Measurements from ENCODE around the gene RBBP6.
"Not testable (repeated sequence)": the region's sequence is repeated elsewhere in the genome, so short reads cannot be mapped to it uniquely, and the experiment has no call there.

Gene RBBP6, protein sequence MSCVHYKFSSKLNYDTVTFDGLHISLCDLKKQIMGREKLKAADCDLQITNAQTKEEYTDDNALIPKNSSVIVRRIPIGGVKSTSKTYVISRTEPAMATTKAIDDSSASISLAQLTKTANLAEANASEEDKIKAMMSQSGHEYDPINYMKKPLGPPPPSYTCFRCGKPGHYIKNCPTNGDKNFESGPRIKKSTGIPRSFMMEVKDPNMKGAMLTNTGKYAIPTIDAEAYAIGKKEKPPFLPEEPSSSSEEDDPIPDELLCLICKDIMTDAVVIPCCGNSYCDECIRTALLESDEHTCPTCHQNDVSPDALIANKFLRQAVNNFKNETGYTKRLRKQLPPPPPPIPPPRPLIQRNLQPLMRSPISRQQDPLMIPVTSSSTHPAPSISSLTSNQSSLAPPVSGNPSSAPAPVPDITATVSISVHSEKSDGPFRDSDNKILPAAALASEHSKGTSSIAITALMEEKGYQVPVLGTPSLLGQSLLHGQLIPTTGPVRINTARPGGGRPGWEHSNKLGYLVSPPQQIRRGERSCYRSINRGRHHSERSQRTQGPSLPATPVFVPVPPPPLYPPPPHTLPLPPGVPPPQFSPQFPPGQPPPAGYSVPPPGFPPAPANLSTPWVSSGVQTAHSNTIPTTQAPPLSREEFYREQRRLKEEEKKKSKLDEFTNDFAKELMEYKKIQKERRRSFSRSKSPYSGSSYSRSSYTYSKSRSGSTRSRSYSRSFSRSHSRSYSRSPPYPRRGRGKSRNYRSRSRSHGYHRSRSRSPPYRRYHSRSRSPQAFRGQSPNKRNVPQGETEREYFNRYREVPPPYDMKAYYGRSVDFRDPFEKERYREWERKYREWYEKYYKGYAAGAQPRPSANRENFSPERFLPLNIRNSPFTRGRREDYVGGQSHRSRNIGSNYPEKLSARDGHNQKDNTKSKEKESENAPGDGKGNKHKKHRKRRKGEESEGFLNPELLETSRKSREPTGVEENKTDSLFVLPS (N-terminal part only)

DNA sequence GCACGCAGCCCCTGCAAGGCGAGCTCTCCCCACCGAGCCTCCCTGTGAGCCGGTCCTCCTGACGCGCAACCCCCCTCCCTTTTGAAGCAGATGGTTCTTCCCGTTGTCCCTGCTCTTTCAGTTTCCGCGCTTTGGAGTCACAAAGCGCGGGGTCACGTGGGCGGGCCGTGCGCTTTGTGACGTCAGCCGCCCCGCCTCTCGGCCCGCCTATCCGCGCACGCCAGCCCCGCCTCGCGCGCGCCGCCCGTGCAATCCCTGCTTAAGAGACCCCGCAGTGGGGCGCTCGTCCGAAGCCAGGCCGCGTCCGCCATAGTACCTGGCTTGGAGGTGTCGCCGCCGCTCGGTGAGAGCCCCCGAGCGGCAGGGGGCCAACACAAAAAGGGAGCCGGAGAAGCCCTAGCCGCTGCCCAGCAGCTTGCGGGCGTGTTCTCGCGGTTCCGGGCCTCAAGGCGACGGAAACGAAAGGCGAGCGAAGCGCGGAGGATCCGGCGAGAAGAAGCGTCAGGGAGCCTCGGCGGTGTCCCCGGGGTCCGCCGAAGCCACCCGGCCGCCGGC is at the start of gene RBBP6:
Gene RBBP6 (plus strand): TSS at position 272 of the 555 bp plus-strand sequence. CDS start 1,061 bp downstream, outside the sequence.
- peak; percentile 97 for DNase-seq (ENCODE audit: low spot score)

- no peak for DNase-seq (ENCODE audit: low spot score)
These were observed 48.5 kb upstream of the RBBP6 start for GRCh38 chr16:24490866-24491265.

- no peak for DNase-seq (ENCODE audit: low spot score)
These were observed 47.6 kb upstream of the RBBP6 start for GRCh38 chr16:24491731-24492130.

DNA sequence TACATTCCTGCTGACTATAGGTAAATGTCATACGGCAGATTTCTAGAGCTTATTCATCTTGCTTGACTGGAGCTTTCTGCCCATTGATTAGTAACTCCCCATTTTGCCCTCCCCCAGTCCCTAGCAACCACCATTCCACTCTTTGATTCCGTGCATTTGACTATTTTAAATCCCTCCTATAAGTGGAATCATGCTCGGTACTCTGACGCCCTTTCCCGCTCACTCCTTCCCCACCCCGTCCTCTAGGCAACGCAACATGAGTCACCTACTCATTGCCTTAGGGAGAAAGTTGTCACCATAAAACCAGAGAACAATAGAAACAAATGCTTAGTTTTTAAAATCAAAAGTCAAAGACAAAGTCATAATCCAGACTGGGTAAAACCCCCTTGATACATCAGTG is 45.5 kb upstream of the RBBP6 start:
- peak; percentile 43 for DNase-seq (ENCODE audit: low spot score)

DNA sequence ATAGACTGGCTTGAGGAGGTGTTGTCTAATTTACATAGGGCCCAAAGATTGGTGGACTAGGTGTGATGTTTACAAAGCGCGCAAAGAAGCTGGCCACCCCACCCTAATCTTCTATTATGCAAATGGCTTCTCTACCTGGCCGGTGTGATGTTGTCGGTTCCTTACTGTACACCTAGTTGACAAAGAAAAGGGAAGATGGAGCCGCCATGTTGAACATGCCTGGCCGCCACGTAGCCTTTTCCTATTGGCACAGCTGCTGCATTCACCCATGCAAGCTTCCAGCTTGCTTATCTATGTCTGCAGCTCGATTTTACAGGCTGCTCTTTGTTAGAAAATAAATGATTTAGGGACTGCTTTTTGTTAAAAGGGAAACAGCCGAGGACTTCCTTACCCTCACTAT is 44.2 kb upstream of the RBBP6 start:
- DNase-seq (ENCODE audit: low spot score), result not testable (repeated sequence)

- no peak for DNase-seq (ENCODE audit: low spot score)
These were observed 41.9 kb upstream of the RBBP6 start for GRCh38 chr16:24497440-24497839.

- DNase-seq (ENCODE audit: low spot score), result peak; percentile 62
These were observed 40.1 kb upstream of the RBBP6 start for GRCh38 chr16:24499193-24499814.

DNA sequence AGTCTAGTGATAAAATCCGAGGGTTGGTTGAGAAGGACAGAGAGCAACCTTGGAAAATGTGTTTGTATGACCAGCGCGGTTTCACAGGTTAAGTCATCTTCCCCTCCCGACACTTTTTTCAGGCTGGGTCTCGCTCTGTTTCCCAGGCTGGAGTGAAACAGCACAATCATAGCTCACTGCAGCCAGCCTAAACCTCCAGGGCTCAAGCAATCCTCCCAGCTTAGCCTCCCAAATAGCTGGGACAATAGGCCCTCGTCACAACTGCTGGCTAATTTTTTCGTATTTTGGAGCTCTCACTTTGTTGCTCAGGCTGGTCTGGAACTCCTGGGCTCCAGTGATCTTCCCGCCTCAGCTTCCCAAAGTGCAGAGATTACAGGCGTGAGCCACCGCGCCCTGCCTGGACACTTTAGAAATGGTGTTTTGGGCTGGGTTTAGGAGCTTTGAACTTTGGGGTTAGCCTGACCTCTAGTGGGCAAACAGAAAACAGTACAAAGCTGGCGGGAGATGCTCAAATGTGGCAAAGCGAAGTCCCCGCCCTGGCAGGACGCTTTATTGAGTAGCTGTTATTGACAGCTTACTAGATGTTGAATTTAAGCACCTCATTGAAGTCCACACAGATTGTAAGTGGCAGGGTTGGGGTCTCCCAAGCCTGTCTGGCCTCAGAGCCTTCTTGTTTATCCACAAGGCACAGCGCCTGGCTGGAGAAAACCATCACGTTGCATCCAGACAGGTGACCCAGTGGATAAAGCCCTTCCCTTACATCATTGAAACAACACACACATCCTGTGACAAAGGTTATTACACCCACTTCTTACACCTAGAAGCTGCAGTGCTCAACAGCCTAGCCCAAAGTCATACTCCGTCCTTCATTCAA is 34.7 kb upstream of the RBBP6 start:
- peak; percentile 52 for DNase-seq (ENCODE audit: low spot score)

DNA sequence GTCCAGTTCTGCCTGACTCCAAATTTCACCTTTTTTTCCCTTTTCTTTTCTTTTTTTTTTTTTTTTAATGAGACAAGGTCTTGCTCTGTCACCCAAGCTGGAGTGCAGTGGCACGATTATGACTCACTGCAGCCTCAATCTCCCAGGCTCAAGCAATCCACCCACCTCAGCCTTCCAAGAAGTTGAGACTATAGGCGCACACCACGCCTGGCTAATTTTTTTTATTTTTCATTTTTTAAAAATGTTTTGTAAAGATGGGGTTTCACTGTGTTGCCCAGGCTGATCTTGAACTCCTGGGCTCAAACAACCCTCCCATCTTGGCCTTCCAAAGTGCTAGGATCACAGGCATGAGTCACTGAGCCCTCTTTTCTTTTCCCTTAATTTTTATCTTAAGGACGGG is 33.4 kb upstream of the RBBP6 start:
- no peak for DNase-seq (ENCODE audit: low spot score)

- no peak for DNase-seq (ENCODE audit: low spot score)
These were observed 31.3 kb upstream of the RBBP6 start for GRCh38 chr16:24507959-24508480.

GRCh38 chr16:24508614-24509013 is 30.8 kb upstream of the RBBP6 start:
- no peak for DNase-seq (ENCODE audit: low spot score)

GRCh38 chr16:24509536-24509935 is 29.8 kb upstream of the RBBP6 start:
- no peak for DNase-seq (ENCODE audit: low spot score)

GRCh38 chr16:24511174-24511573 is 28.2 kb upstream of the RBBP6 start:
- DNase-seq (ENCODE audit: low spot score), result no peak

GRCh38 chr16:24511792-24512191 is 27.6 kb upstream of the RBBP6 start:
- no peak for DNase-seq (ENCODE audit: low spot score)

DNA sequence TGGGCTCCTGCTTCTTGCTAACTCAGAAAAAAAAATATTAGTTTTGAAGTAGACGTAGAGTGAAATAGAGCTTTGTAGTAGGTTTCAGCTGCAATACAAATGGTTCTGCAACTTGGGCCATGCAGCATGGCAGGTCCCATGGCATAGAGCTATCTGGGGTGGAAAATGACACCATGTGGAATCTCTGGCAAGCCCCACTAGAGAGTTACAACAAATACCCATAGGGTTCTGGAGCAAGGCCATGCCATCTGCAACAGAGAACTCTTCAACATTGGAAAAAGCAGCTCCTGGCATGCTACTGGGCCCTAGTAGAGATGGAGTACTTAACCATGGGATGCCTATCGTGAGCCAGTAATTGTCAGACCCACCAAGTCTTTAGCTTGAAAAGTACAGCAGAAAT is 25.3 kb upstream of the RBBP6 start:
- no peak for DNase-seq (ENCODE audit: low spot score)

- no peak for DNase-seq (ENCODE audit: low spot score)
These were observed 24.2 kb upstream of the RBBP6 start for GRCh38 chr16:24515186-24515585.

DNA sequence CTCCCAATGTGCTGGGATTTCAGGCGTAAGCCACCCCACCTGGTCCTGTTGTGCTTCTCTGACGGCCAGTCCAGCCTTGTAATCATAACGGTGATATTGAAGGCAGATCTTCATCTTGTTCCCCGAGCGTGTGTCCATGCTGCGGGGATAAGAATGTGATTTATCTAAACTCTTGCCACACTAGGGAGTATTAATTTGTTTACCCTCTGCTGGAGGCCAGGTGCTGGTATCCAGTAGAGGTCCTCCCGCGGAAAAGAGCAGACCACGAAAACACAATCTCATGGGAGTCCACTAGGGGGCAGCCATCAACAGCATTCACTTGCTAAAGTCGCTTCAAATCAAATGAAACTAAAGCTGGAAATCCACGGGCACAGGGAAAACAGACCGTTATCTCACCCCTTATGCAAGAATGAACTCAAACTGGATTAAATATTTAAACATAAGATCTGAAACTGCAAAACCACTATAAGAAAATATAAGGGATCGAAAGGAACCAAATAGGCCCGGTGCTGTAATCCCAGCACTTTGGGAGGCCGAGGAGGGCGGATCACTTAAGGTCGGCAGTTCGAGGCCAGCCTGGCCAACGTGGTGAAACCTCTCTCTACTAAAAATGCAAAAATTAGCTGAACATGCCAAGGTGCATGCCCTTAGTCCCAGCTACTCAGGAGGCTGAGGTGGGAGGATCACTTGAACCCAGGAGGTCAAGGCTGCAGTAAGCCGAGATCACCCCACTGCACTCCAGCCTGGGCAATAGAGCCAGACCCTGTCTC is 22.3 kb upstream of the RBBP6 start:
- DNase-seq (ENCODE audit: low spot score), result peak; percentile 77

DNA sequence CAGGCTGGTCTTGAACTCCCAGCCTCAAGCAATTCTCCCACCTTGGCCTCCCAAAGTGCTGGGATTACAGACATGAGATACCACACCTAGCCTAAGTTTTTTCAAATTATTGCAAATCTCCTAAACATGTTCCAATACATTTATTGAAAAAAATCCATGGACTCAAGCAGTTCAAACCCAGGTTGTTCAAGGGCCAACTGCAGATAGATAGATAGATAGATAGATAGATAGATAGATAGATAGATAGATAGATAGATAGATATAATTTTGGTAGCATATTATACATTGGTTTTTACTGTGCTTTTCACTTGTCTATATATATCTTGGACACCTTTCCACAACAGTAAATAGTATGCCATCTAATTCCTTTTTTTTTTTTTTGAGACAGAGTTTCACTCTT is 20.9 kb upstream of the RBBP6 start:
- no peak for DNase-seq (ENCODE audit: low spot score)

GRCh38 chr16:24520983-24521382 is 18.4 kb upstream of the RBBP6 start:
- no peak for DNase-seq (ENCODE audit: low spot score)

DNA sequence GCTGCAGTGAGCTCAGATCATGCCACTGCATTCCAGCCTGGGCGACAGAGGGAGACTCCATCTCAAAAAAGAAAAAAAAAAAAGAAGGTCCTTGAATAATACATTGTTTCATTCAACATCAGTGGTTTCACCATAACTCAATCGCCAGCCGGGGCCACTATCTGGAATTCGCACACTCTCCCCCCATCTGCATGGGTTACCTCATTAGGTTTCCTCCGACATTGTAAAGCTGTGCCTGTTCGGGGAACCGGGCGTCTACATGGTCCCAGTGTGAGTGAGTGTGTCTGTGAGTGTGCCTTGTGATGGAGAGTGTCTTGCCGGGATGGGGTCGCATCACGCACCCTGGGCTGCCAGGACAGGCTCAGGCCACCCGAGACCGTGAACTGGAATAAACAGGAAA is 16.6 kb upstream of the RBBP6 start:
- no peak for DNase-seq (ENCODE audit: low spot score)
